HepG2 (cell line): Measurements from ENCODE around the gene GATA3. TPM values are rescaled to one million over a fixed set of nuclear protein-coding genes. Genes with fewer than 3 reads are reported as not detected.

Experiments
- ATAC-seq: fragments of 200-7000 bp; cut with Tn5 transposase; 3 replicates; pipeline ENCODE4 v1.9.1; 2020; ENCODE audit warnings: mild to moderate bottlenecking, moderate library complexity
- BruUV-seq: library from RNA; stranded (reverse); fragments of 400-500 nt; replicated peaks from 2 replicates; lab custom pipeline; 2021; lab: Mats Ljungman, UMichigan
- CTCF ChIA-PET: fragments of 300-600 bp; formaldehyde crosslinking; extraction: SDS; loops from one replicate; lab custom pipeline; 2021; ENCODE audit warnings: low total read pairs, inconsistent platforms, low intra/inter-chr PET ratio; lab: Yijun Ruan, JAX
- POLR2A ChIA-PET: fragments of 350-600 bp; sonication (Branson Sonifier 250); formaldehyde crosslinking; loops from one replicate; lab custom pipeline; 2020; ENCODE audit warnings: antibody characterized with exemption, inconsistent platforms; lab: Yijun Ruan, JAX
- DNase-seq: peaks from one replicate; pipeline ENCODE4 v3.0.0-alpha.2; 2015; ENCODE audit warnings: low spot score
- FAIRE-seq: peaks from 3 replicates; lab custom pipeline; 2011; peaks lifted over from hg19 to GRCh38; lab: Jason Lieb, UNC
- H2AFZ ChIP-seq: one replicate; pipeline ENCODE4 v1.6.1; 2011; ENCODE audit warnings: low read length, inconsistent platforms
- H3K27ac ChIP-seq: fragments of 300-600 bp; 3 replicates; pipeline ENCODE4 v1.8.0; 2011; ENCODE audit warnings: mixed run types, mild to moderate bottlenecking, mixed read lengths, low read length, inconsistent platforms; ENCODE audit not compliant: insufficient read depth; ENCODE audit errors: extremely low read length
- H3K27me3 ChIP-seq, 2 experiments: fragments of 200-600 bp in 1 of 2; 2 replicates in 1 of 2; 3 replicates in 1 of 2; pipeline versions ENCODE4 v1.6.0 to v1.8.0; 2011; ENCODE audit warnings: low read length in 2 of 2, mild to moderate bottlenecking in 2 of 2, moderate library complexity in 2 of 2, inconsistent platforms in 1 of 2; ENCODE audit not compliant: insufficient read depth in 2 of 2, control insufficient read depth in 1 of 2
- H3K36me3 ChIP-seq, 2 experiments: fragments of 200-600 bp in 1 of 2; replicated peaks in 1 of 2; 2 replicates in 1 of 2; 3 replicates in 1 of 2; pipeline versions ENCODE4 v1.5.1 to v1.8.0; 2011; ENCODE audit warnings: low read length in 2 of 2, inconsistent platforms in 1 of 2; ENCODE audit not compliant: insufficient read depth in 2 of 2, control insufficient read depth in 1 of 2
- H3K4me1 ChIP-seq: 2 replicates; pipeline ENCODE4 v1.5.1; 2012; ENCODE audit warnings: low read length, inconsistent platforms; ENCODE audit not compliant: insufficient read depth
- H3K4me2 ChIP-seq: 2 replicates; pipeline ENCODE4 v1.6.0; 2011; ENCODE audit warnings: low read depth, low read length, inconsistent platforms
- H3K4me3 ChIP-seq, 3 experiments: fragments of 200-600 bp in 1 of 3; sonication (generic), shearing (Covaris generic) in 1 of 3; replicated peaks in 1 of 3; 2 replicates each; pipeline ENCODE4 v1.5.1; 2011 to 2016; ENCODE audit warnings: low read length in 3 of 3, inconsistent platforms in 2 of 3, low read depth in 2 of 3, mild to moderate bottlenecking in 2 of 3, control low read depth in 1 of 3, mixed read lengths in 1 of 3; ENCODE audit not compliant: insufficient read depth in 1 of 3
- H3K79me2 ChIP-seq: one replicate; pipeline ENCODE4 v1.6.1; 2011; ENCODE audit warnings: low read length, inconsistent platforms; ENCODE audit not compliant: insufficient read depth
- H3K9ac ChIP-seq: 2 replicates; pipeline ENCODE4 v1.6.0; 2011; ENCODE audit warnings: mild to moderate bottlenecking, low read depth, low read length, inconsistent platforms; ENCODE audit not compliant: insufficient read depth
- H3K9me3 ChIP-seq: 2 replicates; pipeline ENCODE4 v1.5.1; 2012; ENCODE audit warnings: mild to moderate bottlenecking, low read length
- H4K20me1 ChIP-seq: 2 replicates; pipeline ENCODE4 v1.6.0; 2011; ENCODE audit warnings: inconsistent platforms, mild to moderate bottlenecking, low read length, moderate library complexity; ENCODE audit not compliant: insufficient read depth
- FOXO1 ChIP-seq: sonication (generic); formaldehyde crosslinking; IDR thresholded peaks from 2 replicates; pipeline ENCODE4 v1.4.0; 2020; ENCODE audit warnings: missing genetic modification reagents
- KLF13 ChIP-seq: sonication (generic); formaldehyde crosslinking; IDR thresholded peaks from 2 replicates; pipeline ENCODE4 v1.4.0; 2020; ENCODE audit warnings: mild to moderate bottlenecking, missing genetic modification reagents
- MAFF ChIP-seq: IDR thresholded peaks from 2 replicates; pipeline ENCODE4 v1.6.1; 2011; ENCODE audit warnings: low read depth, low read length, improper control_type of control experiment
- MXI1 ChIP-seq: IDR thresholded peaks from 3 replicates; pipeline ENCODE4 v1.6.1; 2012; ENCODE audit warnings: low read depth, low read length, inconsistent platforms, borderline replicate concordance
- NR2F6 ChIP-seq, 2 experiments: IDR thresholded peaks; 2 replicates each; pipeline ENCODE4 v1.6.1; 2016; ENCODE audit warnings: antibody characterized with exemption in 1 of 2, mild to moderate bottlenecking in 1 of 2
- RXRA ChIP-seq: sonication (generic); formaldehyde crosslinking; IDR thresholded peaks from 2 replicates; pipeline ENCODE4 v1.5.1; 2020; ENCODE audit warnings: missing genetic modification reagents
- SALL2 ChIP-seq: sonication (generic); formaldehyde crosslinking; IDR thresholded peaks from 2 replicates; pipeline ENCODE4 v1.8.1; 2023; ENCODE audit warnings: mild to moderate bottlenecking, missing genetic modification reagents, inconsistent platforms
- SATB2 ChIP-seq: sonication (generic); formaldehyde crosslinking; IDR thresholded peaks from 2 replicates; pipeline ENCODE4 v1.5.0; 2020; ENCODE audit warnings: missing genetic modification reagents
- SMYD3 ChIP-seq: sonication (generic); formaldehyde crosslinking; IDR thresholded peaks from 2 replicates; pipeline ENCODE4 v1.8.1; 2023; ENCODE audit warnings: mild to moderate bottlenecking, missing genetic modification reagents
- STAT5B ChIP-seq: sonication (generic); formaldehyde crosslinking; IDR thresholded peaks from 2 replicates; pipeline ENCODE4 v1.4.0; 2020; ENCODE audit warnings: missing genetic modification reagents
- TEAD3 ChIP-seq: optimal IDR thresholded peaks from 2 replicates; pipeline ENCODE3; 2016; ENCODE audit warnings: borderline replicate concordance
- XBP1 ChIP-seq: sonication (generic); formaldehyde crosslinking; IDR thresholded peaks from 2 replicates; pipeline ENCODE4 v1.5.0; 2020; ENCODE audit warnings: missing genetic modification reagents
- ZNF44 ChIP-seq: sonication (generic); formaldehyde crosslinking; IDR thresholded peaks from 2 replicates; pipeline ENCODE4 v1.5.1; 2020; ENCODE audit warnings: mild to moderate bottlenecking, missing genetic modification reagents
- ZNF839 ChIP-seq: sonication (generic); formaldehyde crosslinking; IDR thresholded peaks from 2 replicates; pipeline ENCODE4 v1.4.0; 2020; ENCODE audit warnings: missing genetic modification reagents, mild to moderate bottlenecking, borderline replicate concordance
- WGBS: methylation state at CpG from one replicate; pipeline ENCODE4 v1.1.6; 2017; ENCODE audit warnings: low lambda C conversion rate; 5-methylcytosine and 5-hydroxymethylcytosine counted together
- in situ Hi-C: cut with HindIII; loops from 2 replicates; pipeline ENCODE4 v1.10.0; 2017; ENCODE audit warnings: low pct_unique_long_range_greater_than_20kb; ENCODE audit not compliant: extremely low pct_ligation_motif_present
- intact Hi-C: fragments of 100-400 bp; cut with micrococcal nuclease; formaldehyde crosslinking; loops from one replicate; pipeline ENCODE4 v1.10.0; 2022; ENCODE audit not compliant: unreplicated experiment
- polyA plus RNA-seq, 8 experiments: library from polyadenylated mRNA; depleted of rRNA in 3 of 8; stranded (reverse) in 7 of 8; unstranded in 1 of 8; fragments of >200 nt; fragmentation: Illumina TruSeq in 4 of 8; extraction: Trizol in 4 of 8; gene quantifications; 2 replicates each; pipeline versions ENCODE4 v1.2.1 to v1.2.3, GENCODE V29; 2011 to 2016; ENCODE audit warnings: low read depth in 4 of 8, missing spikeins in 1 of 8, mixed read lengths in 1 of 8; ENCODE audit not compliant: insufficient read depth in 1 of 8
- total RNA-seq, 5 experiments: library from RNA; depleted of rRNA; stranded (reverse); fragments of >200 nt; fragmentation: Illumina TruSeq; extraction: Trizol; gene quantifications; 2 replicates each; pipeline ENCODE4 v1.2.3, GENCODE V29; 2016; ENCODE audit warnings: low read depth in 1 of 5
- TF ChIP-seq, protein P1 (sequence below): IDR thresholded peaks from 2 replicates; pipeline ENCODE4 v1.6.1; 2016
- TF ChIP-seq, protein P2 (sequence below): sonication (generic); formaldehyde crosslinking; IDR thresholded peaks from 2 replicates; pipeline ENCODE4 v1.4.0; 2020; ENCODE audit warnings: low read depth, mild to moderate bottlenecking, missing genetic modification reagents

The GATA3 gene
- total and polyA plus RNA-seq, 2 of the 13 experiments (the other 11 are each of a cell fraction or from before 2014, with no cell fraction given) = not detected

DNA sequence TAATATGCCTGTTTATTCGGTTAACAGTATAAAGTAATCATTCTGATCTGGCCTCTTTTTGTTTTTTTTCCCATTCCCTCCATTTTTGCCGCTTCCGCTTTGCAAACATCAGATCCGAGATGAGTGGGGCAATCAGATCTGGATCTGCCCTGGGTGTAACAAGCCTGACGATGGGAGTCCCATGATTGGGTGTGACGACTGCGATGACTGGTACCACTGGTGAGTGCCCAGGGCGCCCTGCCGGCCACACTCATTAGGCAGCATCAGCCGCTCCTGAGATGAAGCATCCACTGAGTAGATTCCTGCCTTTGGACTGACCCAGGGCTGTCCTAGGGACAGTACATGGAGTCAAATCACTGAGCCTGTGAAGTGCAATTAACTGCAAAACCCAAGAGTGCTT, 40.9 kb upstream of the GATA3 start:
- Histone ChIP-seq H3K4me3 (no peak overlapping the region), H2AFZ (no peak overlapping the region), H3K27me3 (no peaks in the 10 kb centered on the region), H3K4me1 (peaks cover 13% of the 10 kb centered on the region), H3K4me2 (no peak overlapping the region), H3K79me2 (no peaks in the 10 kb centered on the region), H3K27ac (no peak overlapping the region), H4K20me1 (no peaks in the 10 kb centered on the region), H3K9ac (no peak overlapping the region), H3K9me3 (no peaks in the 10 kb centered on the region), H3K36me3 (peaks cover 2 to 13% of the 10 kb centered on the region in 2 experiments; a peak in 2 of 5 replicates)
- FAIRE-seq (no peak), ATAC-seq (no peak), DNase-seq (no peak)
- 97% methylated on average over 10 of the region's 10 CpGs for WGBS
- in situ Hi-C loops (no loop called here), intact Hi-C loops (no loop called here)
- TF ChIP-seq RXRA (CRISPR knock-in tag) = no peak
- TF ChIP-seq, protein P1, sequence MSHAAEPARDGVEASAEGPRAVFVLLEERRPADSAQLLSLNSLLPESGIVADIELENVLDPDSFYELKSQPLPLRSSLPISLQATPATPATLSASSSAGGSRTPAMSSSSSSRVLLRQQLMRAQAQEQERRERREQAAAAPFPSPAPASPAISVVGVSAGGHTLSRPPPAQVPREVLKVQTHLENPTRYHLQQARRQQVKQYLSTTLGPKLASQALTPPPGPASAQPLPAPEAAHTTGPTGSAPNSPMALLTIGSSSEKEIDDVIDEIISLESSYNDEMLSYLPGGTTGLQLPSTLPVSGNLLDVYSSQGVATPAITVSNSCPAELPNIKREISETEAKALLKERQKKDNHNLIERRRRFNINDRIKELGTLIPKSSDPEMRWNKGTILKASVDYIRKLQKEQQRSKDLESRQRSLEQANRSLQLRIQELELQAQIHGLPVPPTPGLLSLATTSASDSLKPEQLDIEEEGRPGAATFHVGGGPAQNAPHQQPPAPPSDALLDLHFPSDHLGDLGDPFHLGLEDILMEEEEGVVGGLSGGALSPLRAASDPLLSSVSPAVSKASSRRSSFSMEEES (CRISPR knock-in tag) = no peak
- no peak for TF ChIP-seq SALL2 (CRISPR knock-in tag)
- TF ChIP-seq SMYD3 (CRISPR knock-in tag) = no peak
- TF ChIP-seq ZNF44 (CRISPR knock-in tag) = no peak
- ChIA-PET CTCF (no interaction called here), POLR2A (no interaction called here)
- no TSS peak for BruUV-seq

DNA sequence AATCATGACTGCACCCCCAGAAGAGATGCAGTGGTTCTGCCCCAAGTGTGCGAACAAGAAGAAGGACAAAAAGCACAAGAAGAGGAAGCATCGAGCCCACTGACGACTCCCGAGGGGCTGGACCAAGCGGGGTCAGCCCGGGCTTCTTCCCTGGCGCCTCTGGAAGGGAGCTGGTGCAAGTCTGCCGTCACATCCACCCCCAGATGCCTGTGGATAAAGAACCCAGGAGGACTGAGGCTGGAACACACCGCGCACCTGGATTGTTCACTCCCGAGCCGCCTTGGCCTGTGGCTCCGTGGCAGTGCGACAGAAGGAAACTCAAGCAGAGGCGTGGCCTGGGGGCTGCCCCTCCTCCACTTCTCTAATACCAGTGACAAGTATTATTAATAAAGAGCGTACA, 39.8 kb upstream of the GATA3 start:
- Histone ChIP-seq H3K4me3 (no peak overlapping the region), H3K9me3 (no peaks in the 10 kb centered on the region), H3K79me2 (no peaks in the 10 kb centered on the region), H4K20me1 (no peaks in the 10 kb centered on the region), H3K4me1 (peaks cover 13% of the 10 kb centered on the region), H3K4me2 (no peak overlapping the region), H3K9ac (no peak overlapping the region), H3K27me3 (no peaks in the 10 kb centered on the region), H3K27ac (no peak overlapping the region), H3K36me3 (peaks cover 2 to 13% of the 10 kb centered on the region in 2 experiments; a peak in 2 of 5 replicates), H2AFZ (no peak overlapping the region)
- ATAC-seq = no peak
- FAIRE-seq = no peak
- WGBS = 97% methylated on average over 13 of the region's 16 CpGs
- intact Hi-C loops = no loop called here
- in situ Hi-C loops = no loop called here
- no peak for DNase-seq
- BruUV-seq = no TSS peak
- POLR2A ChIA-PET = no interaction called here
- CTCF ChIA-PET = no interaction called here
- TF ChIP-seq NR2F6 (IDR thresholded peaks at IDR 0.05) (no peak), NR2F6 (CRISPR knock-in tag; IDR thresholded peaks at IDR 0.05) (no peak), STAT5B (CRISPR knock-in tag) (no peak), FOXO1 (CRISPR knock-in tag) (no peak), MXI1 (no peak), KLF13 (CRISPR knock-in tag) (no peak), MAFF (no peak), TEAD3 (CRISPR knock-in tag) (no peak), ZNF839 (CRISPR knock-in tag) (no peak), SATB2 (CRISPR knock-in tag) (no peak), XBP1 (CRISPR knock-in tag) (no peak)
- TF ChIP-seq, protein P1 (CRISPR knock-in tag) = no peak
- TF ChIP-seq, protein P2, sequence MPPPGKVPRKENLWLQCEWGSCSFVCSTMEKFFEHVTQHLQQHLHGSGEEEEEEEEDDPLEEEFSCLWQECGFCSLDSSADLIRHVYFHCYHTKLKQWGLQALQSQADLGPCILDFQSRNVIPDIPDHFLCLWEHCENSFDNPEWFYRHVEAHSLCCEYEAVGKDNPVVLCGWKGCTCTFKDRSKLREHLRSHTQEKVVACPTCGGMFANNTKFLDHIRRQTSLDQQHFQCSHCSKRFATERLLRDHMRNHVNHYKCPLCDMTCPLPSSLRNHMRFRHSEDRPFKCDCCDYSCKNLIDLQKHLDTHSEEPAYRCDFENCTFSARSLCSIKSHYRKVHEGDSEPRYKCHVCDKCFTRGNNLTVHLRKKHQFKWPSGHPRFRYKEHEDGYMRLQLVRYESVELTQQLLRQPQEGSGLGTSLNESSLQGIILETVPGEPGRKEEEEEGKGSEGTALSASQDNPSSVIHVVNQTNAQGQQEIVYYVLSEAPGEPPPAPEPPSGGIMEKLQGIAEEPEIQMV (CRISPR knock-in tag) = no peak
